HPDE6-E6E7 (cell line): ENCODE data around the gene MYOZ1.
A peak's percentile ranks its signal among the peaks of the same experiment; 100 is the strongest.

Experiments used
- DNase-seq: peaks from one replicate; pipeline ENCODE4 v3.0.0; 2011; ENCODE audit warnings: missing footprints; ENCODE audit errors: extremely low spot score

MYOZ1 gene

DNA sequence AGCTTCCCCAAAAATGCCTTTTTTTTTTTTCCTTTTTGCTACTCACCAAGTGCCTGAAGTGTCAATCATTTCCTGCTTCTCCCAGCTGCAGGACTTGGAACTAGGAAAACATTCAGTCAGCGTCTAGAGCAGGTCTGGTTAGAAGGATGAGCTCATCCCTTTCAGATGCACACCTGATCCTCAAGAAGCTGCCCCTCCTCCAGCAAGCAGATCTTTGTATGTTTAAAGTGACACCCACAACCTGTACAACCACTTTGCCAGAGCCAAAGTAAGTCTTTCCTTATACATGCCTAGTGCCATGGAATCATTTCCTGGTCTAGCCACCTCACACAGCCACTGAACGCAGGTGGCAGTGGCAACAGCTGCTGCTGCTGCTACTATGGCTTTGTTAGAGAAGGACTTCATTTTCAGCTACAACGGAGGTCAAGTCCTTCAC is 39.8 kb downstream of the MYOZ1 start:
- DNase-seq, result peak; percentile 87

- no peak for DNase-seq
Observed at GRCh38 chr10:73597346-73597745, 43.9 kb downstream of the MYOZ1 start.

GRCh38 chr10:73593812-73594211 is 47.5 kb downstream of the MYOZ1 start:
- DNase-seq, result no peak

DNA sequence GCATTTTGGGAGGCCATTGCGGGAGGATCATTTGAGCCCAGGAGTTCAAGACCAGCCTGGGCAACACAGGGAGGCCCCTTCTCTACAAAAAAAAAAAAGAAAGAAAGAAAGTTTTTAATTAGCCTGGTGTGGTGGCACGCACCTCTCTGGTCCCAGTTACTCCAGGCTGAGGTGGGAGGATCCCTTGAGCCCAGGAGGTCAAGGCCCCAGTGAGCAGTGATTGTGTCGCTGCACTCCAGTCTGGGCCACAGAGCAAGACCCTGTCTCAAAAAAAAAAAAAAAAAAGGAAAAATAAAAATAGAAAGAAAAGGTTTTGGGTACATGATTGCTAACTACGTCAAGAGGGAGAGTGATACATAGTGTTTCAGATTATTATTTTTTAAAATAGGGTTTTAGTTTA is 48.2 kb downstream of the MYOZ1 start:
- DNase-seq, result no peak

DNA sequence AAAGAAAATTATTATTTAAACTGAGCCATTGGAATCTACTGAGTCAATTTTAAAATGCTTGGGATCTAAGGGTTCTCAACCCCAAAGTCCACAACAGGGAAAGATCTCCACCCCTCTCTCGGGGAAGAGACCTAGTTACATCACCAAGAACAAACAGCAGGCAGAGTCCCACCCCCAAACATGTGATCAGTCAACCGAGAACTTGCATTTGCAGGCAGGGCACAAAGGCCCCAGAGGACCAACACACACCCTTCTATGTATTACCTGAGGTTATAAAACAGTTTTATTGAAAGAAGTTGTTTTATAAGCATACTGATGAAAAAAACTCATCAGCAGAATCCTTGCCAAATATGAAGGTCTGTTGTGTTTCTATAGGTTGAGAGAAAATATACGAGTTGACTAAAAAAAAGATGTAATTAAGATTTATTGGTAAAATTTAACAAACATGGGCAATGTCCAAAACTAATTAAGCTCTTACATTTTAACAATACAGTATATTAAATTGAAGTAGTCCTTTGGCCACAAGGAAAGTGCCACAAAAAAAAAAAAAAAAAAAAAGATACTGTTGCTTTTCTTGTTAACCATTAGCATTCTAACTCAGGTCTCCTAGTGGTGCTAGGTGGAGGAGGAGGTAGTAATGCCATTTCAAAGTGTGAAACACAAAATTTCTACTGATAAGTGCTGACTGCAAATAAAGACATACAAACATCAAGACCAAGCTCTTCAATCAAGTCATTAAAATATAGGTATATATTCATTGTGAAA is 49.2 kb downstream of the MYOZ1 start:
- no peak for DNase-seq

DNA sequence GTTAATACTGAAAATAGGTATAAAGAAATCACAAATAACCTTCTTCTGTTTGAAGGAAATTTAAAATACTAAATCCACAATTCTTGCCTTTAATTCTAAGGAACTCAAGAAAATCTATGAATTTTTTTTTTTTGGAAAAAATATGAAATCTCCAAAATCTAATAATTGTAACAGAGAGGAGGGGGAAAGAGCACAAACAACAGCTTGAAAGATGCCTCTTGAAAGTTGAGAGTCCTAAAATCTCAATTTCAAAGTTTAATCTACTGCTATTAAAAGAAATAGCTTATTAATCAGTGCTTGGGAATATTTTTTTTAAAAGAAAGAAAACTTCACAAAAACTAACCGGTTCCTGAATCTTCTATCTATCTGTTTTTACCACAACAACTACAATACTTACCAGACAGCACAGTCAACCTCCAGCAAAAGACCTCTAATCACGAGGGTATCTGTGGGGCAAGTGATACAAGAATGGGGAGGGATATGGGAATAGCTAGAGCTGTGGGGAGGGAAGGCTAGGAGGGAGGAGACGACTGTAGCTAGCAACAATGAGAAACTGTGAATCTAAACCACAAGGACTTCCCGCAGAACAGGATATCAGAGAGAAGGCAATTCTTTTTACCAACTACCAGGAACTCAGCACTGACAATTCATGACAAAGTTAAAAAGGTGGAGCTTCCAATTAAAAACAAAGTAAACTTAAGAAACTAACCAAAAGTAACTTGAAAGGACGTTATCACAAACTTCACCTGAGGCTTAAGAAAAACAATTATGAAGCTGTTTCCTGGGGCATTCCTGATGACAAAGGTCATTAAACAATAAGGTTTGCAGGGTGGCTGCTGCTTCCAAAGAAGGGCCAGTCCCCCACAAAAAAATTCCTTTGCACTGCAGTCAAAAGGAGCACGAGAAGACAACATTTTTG is 50.1 kb downstream of the MYOZ1 start, which contains the start of gene USP54:
TSS of gene USP54 (minus strand) at position 462 of the 919 bp plus-strand sequence. CDS start 15,684 bp downstream, outside the sequence.
- DNase-seq, result peak; percentile 25

DNA sequence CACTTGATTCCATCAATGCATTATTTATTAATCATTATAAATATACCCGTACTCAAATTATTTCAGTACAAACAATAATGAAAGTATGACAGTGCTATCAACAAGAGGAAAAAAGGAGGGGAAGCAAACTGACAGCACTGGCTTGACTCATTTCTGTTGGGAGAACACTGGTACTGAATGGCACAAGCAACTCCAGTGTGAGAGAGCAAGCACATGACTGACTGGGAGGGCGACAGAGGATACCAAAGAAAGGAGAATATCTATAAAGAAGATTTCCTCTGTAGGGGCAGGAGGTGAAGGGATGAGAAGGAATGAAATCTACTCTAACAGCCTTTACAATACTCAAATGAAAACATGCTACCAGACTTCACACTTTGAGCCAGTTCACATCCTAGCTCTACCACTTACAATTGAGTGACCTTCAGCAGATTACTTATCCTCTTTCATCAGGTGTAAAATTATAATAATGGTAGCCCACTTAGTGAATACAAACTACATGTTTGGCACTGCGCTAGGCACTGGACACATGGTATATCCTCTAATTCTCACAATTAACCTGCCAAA is 51.6 kb downstream of the MYOZ1 start:
- no peak for DNase-seq

DNA sequence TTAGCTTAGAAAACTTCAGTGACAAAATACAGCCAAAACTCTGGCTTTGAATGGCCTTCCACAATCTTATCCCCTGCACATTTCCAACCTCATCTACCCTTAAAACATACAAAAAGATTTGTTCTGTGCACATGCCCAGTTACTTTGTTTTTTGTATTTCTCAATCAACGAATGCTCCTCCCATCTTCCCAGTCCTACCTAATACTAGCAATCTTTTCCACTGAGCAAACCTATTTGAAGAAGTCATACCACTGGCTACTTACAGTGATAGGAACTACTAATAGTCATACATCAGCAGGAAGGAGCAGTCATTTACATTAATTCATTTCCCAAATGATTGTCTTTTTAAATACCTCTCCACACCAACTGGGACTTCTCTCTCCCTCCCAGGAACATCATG is 52.6 kb downstream of the MYOZ1 start:
- no peak for DNase-seq

GRCh38 chr10:73586583-73586984 is 54.7 kb downstream of the MYOZ1 start:
- no peak for DNase-seq

- DNase-seq, result no peak
Observed at GRCh38 chr10:73585327-73585726, 55.9 kb downstream of the MYOZ1 start.

DNA sequence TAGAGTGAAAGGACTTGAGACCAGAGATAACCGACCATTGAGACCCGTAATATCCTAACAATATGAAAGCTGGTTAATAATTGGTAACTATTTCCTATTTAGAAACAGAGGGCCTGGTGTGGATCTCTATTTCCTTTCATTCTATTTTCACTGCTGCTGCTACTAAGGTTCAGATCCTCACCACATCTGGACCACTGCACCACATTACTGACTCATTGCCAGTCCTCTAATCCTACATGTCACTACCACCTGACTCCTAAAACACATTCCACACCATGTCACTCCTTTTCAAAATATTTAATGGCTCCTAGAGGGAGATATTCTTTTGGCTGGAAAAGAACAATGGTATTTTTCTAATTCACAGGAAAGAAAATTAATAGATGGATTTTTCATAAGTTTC is 56.5 kb downstream of the MYOZ1 start:
- DNase-seq, result no peak

GRCh38 chr10:73581918-73582317 is 59.4 kb downstream of the MYOZ1 start:
- DNase-seq, result no peak
